HEK293T (cell line): ENCODE data around the gene ACTG2.
"Not testable (repeated sequence)": the region's sequence is repeated elsewhere in the genome, so short reads cannot be mapped to it uniquely, and the experiment has no call there.

ENCODE experiments used
- CTCF ChIA-PET: fragments of 350-600 bp; formaldehyde crosslinking; extraction: SDS; loops from one replicate; lab custom pipeline; 2021; ENCODE audit warnings: antibody characterized with exemption, inconsistent platforms; lab: Yijun Ruan, JAX
- POLR2A ChIA-PET: fragments of 350-600 bp; formaldehyde crosslinking; extraction: SDS; loops from one replicate; lab custom pipeline; 2020; ENCODE audit warnings: antibody characterized with exemption, inconsistent platforms; lab: Yijun Ruan, JAX
- DNase-seq: peaks from one replicate; pipeline ENCODE4 v3.0.0; 2012; ENCODE audit warnings: mixed read lengths; ENCODE audit errors: extremely low spot score
- ARNT ChIP-seq: fragments of 450-650 bp; IDR thresholded peaks from 2 replicates; pipeline ENCODE4 v1.6.1; 2017; ENCODE audit warnings: mild to moderate bottlenecking
- BHLHE40 ChIP-seq: fragments of 450-650 bp; IDR thresholded peaks from 2 replicates; pipeline ENCODE4 v1.6.1; 2016; ENCODE audit warnings: mild to moderate bottlenecking, moderate library complexity, borderline replicate concordance
- CTBP1 ChIP-seq: fragments of 450-650 bp; IDR thresholded peaks from 2 replicates; pipeline ENCODE4 v1.6.1; 2016; ENCODE audit warnings: borderline replicate concordance
- ELF4 ChIP-seq: fragments of 450-650 bp; IDR thresholded peaks from 2 replicates; pipeline ENCODE4 v1.6.1; 2017; ENCODE audit warnings: antibody characterized with exemption
- FOXA1 ChIP-seq: fragments of 450-650 bp; IDR thresholded peaks from 2 replicates; pipeline ENCODE4 v1.6.1; 2016; ENCODE audit warnings: mild to moderate bottlenecking
- FOXK2 ChIP-seq: fragments of 450-650 bp; IDR thresholded peaks from 2 replicates; pipeline ENCODE4 v1.6.1; 2016; ENCODE audit warnings: mild to moderate bottlenecking
- FOXM1 ChIP-seq: fragments of 450-650 bp; IDR thresholded peaks from 2 replicates; pipeline ENCODE4 v1.6.1; 2017; ENCODE audit warnings: mild to moderate bottlenecking, borderline replicate concordance
- HDGF ChIP-seq: fragments of 450-650 bp; IDR thresholded peaks from 2 replicates; pipeline ENCODE4 v1.6.1; 2017; ENCODE audit warnings: antibody characterized with exemption, borderline replicate concordance
- L3MBTL2 ChIP-seq: fragments of 450-650 bp; conservative IDR thresholded peaks from 2 replicates; pipeline ENCODE4 v1.6.1; 2016; ENCODE audit warnings: mild to moderate bottlenecking
- LEF1 ChIP-seq: fragments of 450-650 bp; IDR thresholded peaks from 2 replicates; pipeline ENCODE4 v1.6.1; 2017; ENCODE audit warnings: mild to moderate bottlenecking, borderline replicate concordance
- NFRKB ChIP-seq: fragments of 450-650 bp; IDR thresholded peaks from 2 replicates; pipeline ENCODE4 v1.6.1; 2016; ENCODE audit warnings: mild to moderate bottlenecking, moderate library complexity
- PKNOX1 ChIP-seq: fragments of 450-650 bp; IDR thresholded peaks from 2 replicates; pipeline ENCODE4 v1.6.1; 2016
- SP1 ChIP-seq: fragments of 450-650 bp; IDR thresholded peaks from 2 replicates; pipeline ENCODE4 v1.6.1; 2017
- SUZ12 ChIP-seq: fragments of 450-650 bp; IDR thresholded peaks from 2 replicates; pipeline ENCODE4 v1.6.1; 2016; ENCODE audit warnings: mild to moderate bottlenecking
- TARDBP ChIP-seq: fragments of 450-650 bp; IDR thresholded peaks from 2 replicates; pipeline ENCODE4 v1.6.1; 2016
- ZNF384 ChIP-seq: fragments of 450-650 bp; IDR thresholded peaks from 2 replicates; pipeline ENCODE4 v1.6.1; 2016

ACTG2 gene

GRCh38 chr2:73937899-73938298, 45.1 kb downstream of the ACTG2 start:
- TF ChIP-seq ARNT (no peak), SUZ12 (no peak)
- ChIA-PET POLR2A (interaction anchor here (1.7 kb wide), 1 partner anchor 11 kb away, joined by 6 read pairs; no protein-coding TSS in a partner anchor), CTCF (no interaction called here)
- DNase-seq: no peak

GRCh38 chr2:73938718-73939352, 46.0 kb downstream of the ACTG2 start:
- CTCF ChIA-PET: no interaction called here
- no peak for DNase-seq

GRCh38 chr2:73939419-73939818, 46.6 kb downstream of the ACTG2 start:
- TF ChIP-seq FOXM1 (no peak), LEF1 (no peak), FOXK2 (no peak), TARDBP (no peak), ELF4 (no peak), SUZ12 (no peak), L3MBTL2 (no peak), BHLHE40 (no peak), ARNT (no peak), SP1 (no peak), CTBP1 (no peak), FOXA1 (no peak), HDGF (no peak)
- no peak for DNase-seq
- CTCF ChIA-PET: no interaction called here
- POLR2A ChIA-PET: interaction anchor here (0.8 kb wide), 1 partner anchor 12 kb away, joined by 3 read pairs; no protein-coding TSS in a partner anchor

More at GRCh38 chr2:73938718-73939352, 46.0 kb downstream of the ACTG2 start:
- POLR2A ChIA-PET: interaction anchor here (0.8 kb wide), 1 partner anchor 12 kb away, joined by 3 read pairs; no protein-coding TSS in a partner anchor
- TF ChIP-seq FOXA1 (no peak), BHLHE40 (no peak), FOXK2 (no peak), NFRKB (no peak), ELF4 (no peak), ZNF384 (no peak), LEF1 (no peak), ARNT (no peak)

GRCh38 chr2:73940066-73940465, 47.3 kb downstream of the ACTG2 start:
- DNase-seq, POLR2A ChIA-PET, CTCF ChIA-PET: not testable (repeated sequence)

- CTCF ChIA-PET: no interaction called here
- TF ChIP-seq L3MBTL2: no peak
- no peak for TF ChIP-seq FOXK2
- TF ChIP-seq SUZ12: no peak
- DNase-seq: no peak
- POLR2A ChIA-PET: no interaction called here
Measured at GRCh38 chr2:73942664-73943063, 49.9 kb downstream of the ACTG2 start.

GRCh38 chr2:73944714-73945113, 51.9 kb downstream of the ACTG2 start:
- no peak for DNase-seq
- no peak for TF ChIP-seq PKNOX1
- no peak for TF ChIP-seq SUZ12
- no peak for TF ChIP-seq FOXM1
- TF ChIP-seq CTBP1: no peak
- TF ChIP-seq ZNF384: no peak
- no peak for TF ChIP-seq FOXK2
- no peak for TF ChIP-seq ARNT
- no peak for TF ChIP-seq FOXA1
- TF ChIP-seq TARDBP: no peak
- TF ChIP-seq ELF4: no peak
- TF ChIP-seq LEF1: no peak
- POLR2A ChIA-PET: no interaction called here
- CTCF ChIA-PET: no interaction called here

- ChIA-PET POLR2A (no interaction called here), CTCF (no interaction called here)
- DNase-seq: no peak
- TF ChIP-seq PKNOX1: no peak
- no peak for TF ChIP-seq FOXA1
- TF ChIP-seq SUZ12: no peak
- TF ChIP-seq ARNT: no peak
- TF ChIP-seq LEF1: no peak
- TF ChIP-seq TARDBP: no peak
- TF ChIP-seq ELF4: no peak
- TF ChIP-seq NFRKB: no peak
- no peak for TF ChIP-seq FOXM1
- TF ChIP-seq L3MBTL2: no peak
- no peak for TF ChIP-seq CTBP1
- no peak for TF ChIP-seq FOXK2
- no peak for TF ChIP-seq ZNF384
- no peak for TF ChIP-seq BHLHE40
- TF ChIP-seq SP1: no peak
- no peak for TF ChIP-seq HDGF
Measured at GRCh38 chr2:73946215-73946614, 53.4 kb downstream of the ACTG2 start.

GRCh38 chr2:73946666-73947065, 53.9 kb downstream of the ACTG2 start:
- DNase-seq: no peak
- ChIA-PET CTCF (no interaction called here), POLR2A (no interaction called here)

More at GRCh38 chr2:73946666-73947065, 53.9 kb downstream of the ACTG2 start:
- TF ChIP-seq FOXM1 (no peak), ELF4 (no peak), ARNT (no peak), LEF1 (no peak), TARDBP (no peak)
